Lung (tissue), 12 donors: ENCODE data around the gene SLC26A6. TPM values are rescaled to one million over a fixed set of nuclear protein-coding genes. Genes with fewer than 3 reads are reported as not detected.

ENCODE experiments used
- ATAC-seq: fragments of 200-7000 bp; cut with Tn5 transposase; one replicate; pipeline ENCODE4 v1.9.1; 2020; ENCODE audit warnings: moderate number of reproducible peaks; ENCODE audit not compliant: insufficient read depth, low FRiP score
- DNase-seq, 3 donors: peaks; one replicate each; pipeline ENCODE4 v3.0.0-alpha.2; 2013 to 2017
- H3K27ac ChIP-seq, 2 donors: one replicate each; pipeline ENCODE4 v1.5.1; 2013; ENCODE audit warnings: mild to moderate bottlenecking in 2 of 2, moderate library complexity in 2 of 2, control low read depth in 1 of 2, inconsistent platforms in 1 of 2, low read depth in 1 of 2, low read length in 1 of 2
- H3K27me3 ChIP-seq, 3 donors: one replicate each; pipeline ENCODE4 v1.5.1; 2013; ENCODE audit warnings: low read length in 2 of 3; ENCODE audit not compliant: control insufficient read depth in 3 of 3, insufficient read depth in 3 of 3
- H3K36me3 ChIP-seq, 4 donors: one replicate each; pipeline ENCODE4 v1.5.1; 2013; ENCODE audit warnings: low read length in 4 of 4, mild to moderate bottlenecking in 1 of 4, moderate library complexity in 1 of 4; ENCODE audit not compliant: control insufficient read depth in 4 of 4, insufficient read depth in 4 of 4
- H3K4me1 ChIP-seq, 5 donors: one replicate each; pipeline ENCODE4 v1.5.1; 2013; ENCODE audit warnings: low read length in 5 of 5, mild to moderate bottlenecking in 2 of 5, moderate library complexity in 1 of 5; ENCODE audit not compliant: control insufficient read depth in 5 of 5, insufficient read depth in 5 of 5
- H3K4me3 ChIP-seq: one replicate; pipeline ENCODE4 v1.5.1; 2013; ENCODE audit warnings: mild to moderate bottlenecking, control low read depth, moderate library complexity
- H3K9ac ChIP-seq, 2 donors: one replicate each; pipeline ENCODE4 v1.5.1; 2013; ENCODE audit warnings: low read length in 2 of 2, control low read depth in 1 of 2; ENCODE audit not compliant: insufficient read depth in 1 of 2
- H3K9me3 ChIP-seq, 4 donors: one replicate each; pipeline ENCODE4 v1.5.1; 2013; ENCODE audit warnings: low read length in 3 of 4, mild to moderate bottlenecking in 1 of 4, moderate library complexity in 1 of 4; ENCODE audit not compliant: control insufficient read depth in 4 of 4, insufficient read depth in 3 of 4
- WGBS, 2 donors: extraction: QIAGEN DNeasy Blood & Tissue Kit; methylation state at CpG; one replicate each; pipeline ENCODE4 v1.1.7; 2013; 5-methylcytosine and 5-hydroxymethylcytosine counted together
- polyA plus RNA-seq, 2 donors: library from polyadenylated mRNA; stranded (reverse); fragments of 200-250 nt; gene quantifications; one replicate each; pipeline ENCODE4 v1.2.1, GENCODE V29; 2013
- total RNA-seq, 2 donors: library from RNA; depleted of rRNA in 1 of 2; stranded (reverse); fragments of >200 nt in 1 of 2; gene quantifications; one replicate each; pipeline ENCODE4 v1.2.1, GENCODE V29; 2014 to 2021
- TF ChIP-seq, protein P1 (sequence below): IDR thresholded peaks from 2 replicates; pipeline ENCODE4 v1.5.1; 2012; ENCODE audit warnings: mild to moderate bottlenecking; ENCODE audit errors: control extremely low read depth, extremely low read depth
- donor health status: control.
- donor health status: control.
- donor health status: Bipolar disorder and iron deficiency.
- donor health status: healthy.
- donor health status: DM: yes; HTN: yes; CAD: no.

Gene SLC26A6
- total and polyA plus RNA-seq, 4 donors: 14.6 to 24.5 (median 19.6) TPM

DNA sequence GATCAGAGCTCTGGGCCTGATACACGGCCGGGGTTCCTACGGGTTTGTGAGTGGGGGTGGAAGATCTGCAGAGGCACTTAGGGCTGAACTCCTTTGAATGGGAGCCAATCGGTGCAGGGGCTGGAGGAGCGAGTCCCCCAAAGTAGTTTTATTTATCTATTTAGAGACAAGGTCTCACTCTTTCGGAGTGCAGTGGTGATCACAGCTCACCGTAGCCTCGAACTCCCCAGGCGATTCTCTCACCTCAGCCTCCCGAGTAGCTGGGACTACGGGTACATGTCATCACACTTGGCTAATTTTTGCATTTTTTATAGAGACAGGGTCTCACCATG is 29.0 kb upstream of the SLC26A6 start:
- Histone ChIP-seq H3K27me3 (peaks cover 0 to 10% (median 10%) of the 10 kb centered on the region in 3 donors), H3K9me3 (peaks cover 0 to 4% (median 0%) of the 10 kb centered on the region in 4 donors), H3K27ac (no peak overlapping the region), H3K4me3 (no peak overlapping the region), H3K9ac (no peak overlapping the region), H3K36me3 (no peaks in the 10 kb centered on the region), H3K4me1 (peaks cover 0 to 24% (median 0%) of the 10 kb centered on the region in 5 donors)
- TF ChIP-seq, protein P1, sequence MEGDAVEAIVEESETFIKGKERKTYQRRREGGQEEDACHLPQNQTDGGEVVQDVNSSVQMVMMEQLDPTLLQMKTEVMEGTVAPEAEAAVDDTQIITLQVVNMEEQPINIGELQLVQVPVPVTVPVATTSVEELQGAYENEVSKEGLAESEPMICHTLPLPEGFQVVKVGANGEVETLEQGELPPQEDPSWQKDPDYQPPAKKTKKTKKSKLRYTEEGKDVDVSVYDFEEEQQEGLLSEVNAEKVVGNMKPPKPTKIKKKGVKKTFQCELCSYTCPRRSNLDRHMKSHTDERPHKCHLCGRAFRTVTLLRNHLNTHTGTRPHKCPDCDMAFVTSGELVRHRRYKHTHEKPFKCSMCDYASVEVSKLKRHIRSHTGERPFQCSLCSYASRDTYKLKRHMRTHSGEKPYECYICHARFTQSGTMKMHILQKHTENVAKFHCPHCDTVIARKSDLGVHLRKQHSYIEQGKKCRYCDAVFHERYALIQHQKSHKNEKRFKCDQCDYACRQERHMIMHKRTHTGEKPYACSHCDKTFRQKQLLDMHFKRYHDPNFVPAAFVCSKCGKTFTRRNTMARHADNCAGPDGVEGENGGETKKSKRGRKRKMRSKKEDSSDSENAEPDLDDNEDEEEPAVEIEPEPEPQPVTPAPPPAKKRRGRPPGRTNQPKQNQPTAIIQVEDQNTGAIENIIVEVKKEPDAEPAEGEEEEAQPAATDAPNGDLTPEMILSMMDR: no peak
- no peak for DNase-seq
- no peak for ATAC-seq
- 63 to 65% methylated on average over 11 of the region's 11 CpGs for WGBS, 2 donors

DNA sequence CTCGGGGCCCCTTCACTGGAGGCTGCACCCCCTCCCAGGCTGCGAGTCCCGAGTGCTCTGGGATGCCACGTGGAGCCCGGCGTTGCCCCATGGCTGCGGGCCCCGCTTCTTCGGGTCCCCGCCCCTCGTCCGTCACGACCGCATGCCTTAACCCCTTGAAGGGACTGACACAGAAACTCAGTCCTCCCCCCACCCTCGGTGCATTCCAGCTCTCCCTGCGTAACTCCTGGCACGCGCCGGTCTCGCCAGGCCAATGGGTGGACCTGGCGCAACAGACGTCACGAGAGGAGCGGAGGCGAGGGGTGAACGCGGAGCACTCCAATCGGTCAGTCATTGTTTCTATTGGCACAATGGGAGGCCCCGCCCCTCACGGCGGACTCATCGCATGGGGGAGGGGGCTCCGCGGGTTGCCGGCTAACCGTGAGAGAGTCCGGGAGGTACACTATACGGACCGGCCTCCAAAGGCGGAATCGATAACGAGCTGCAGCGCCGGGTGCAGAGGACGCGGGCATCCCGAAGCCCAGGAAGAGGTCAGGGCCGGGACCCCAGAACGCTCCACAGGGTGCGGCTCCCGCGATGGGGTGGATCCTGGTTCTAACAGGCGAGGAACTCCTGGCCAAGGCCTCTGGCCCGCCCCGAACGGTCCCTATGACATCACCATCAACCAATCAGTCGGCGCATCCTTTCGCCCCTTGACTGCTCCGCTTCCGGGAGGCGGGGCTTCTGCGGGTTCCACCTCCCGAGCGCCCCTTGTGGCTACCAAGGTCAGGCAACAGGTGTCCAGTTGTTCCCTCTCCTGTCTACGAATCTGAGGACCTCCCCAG is 28.4 kb upstream of the SLC26A6 start:
- Histone ChIP-seq H3K4me3 (peak overlapping the region; percentile 22), H3K27me3 (peaks cover 0 to 10% (median 10%) of the 10 kb centered on the region in 3 donors), H3K9ac (peak overlapping the region in 1 of 2 donors; percentile 21), H3K4me1 (peaks cover 0 to 24% (median 0%) of the 10 kb centered on the region in 5 donors), H3K27ac (peak overlapping the region in 1 of 2 donors; percentile 24), H3K9me3 (peaks cover 0 to 4% (median 0%) of the 10 kb centered on the region in 4 donors), H3K36me3 (no peaks in the 10 kb centered on the region)
- WGBS, 2 donors: 0 to 2% methylated on average over 64 to 66 of the region's 66 CpGs
- ATAC-seq (peak; percentile 78), DNase-seq (peak; percentile 79 to 91 (median 86))
- TF ChIP-seq, protein P1: peak; percentile 14

DNA sequence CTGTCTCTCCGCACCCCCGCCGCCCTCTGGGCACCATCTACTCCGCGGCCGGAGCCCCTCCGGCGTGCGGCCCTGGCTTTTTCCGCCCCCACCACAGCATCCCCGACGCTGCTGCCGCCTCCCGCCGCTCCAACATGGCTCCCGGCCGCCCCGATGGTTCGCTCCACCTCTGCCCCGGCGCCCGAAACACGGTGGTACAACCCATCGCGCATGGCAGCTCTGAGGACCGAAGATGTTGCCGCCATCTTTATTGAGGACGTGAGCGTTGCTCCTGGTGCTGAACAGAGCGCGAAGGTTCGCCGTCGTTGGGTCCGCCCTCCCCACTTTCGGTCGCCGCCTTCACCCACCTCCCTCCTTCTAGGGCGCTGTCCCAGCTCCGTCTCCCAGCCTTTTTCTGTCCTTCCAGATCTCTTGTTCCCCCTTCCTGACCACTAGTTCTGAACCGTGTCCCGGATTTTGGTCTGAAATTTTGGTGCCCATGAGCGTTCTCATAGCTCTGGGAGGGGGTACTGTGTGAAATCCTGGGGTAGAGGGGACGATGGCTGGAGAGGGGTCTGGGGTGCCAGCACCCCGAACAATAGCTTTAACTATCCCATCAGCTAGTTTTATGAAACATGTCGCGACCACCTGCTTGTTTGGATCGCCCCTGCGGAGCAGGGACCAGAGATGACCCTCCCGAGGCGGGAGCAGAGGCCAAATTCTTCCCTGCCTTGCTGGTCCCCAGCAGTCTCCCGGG is 27.7 kb upstream of the SLC26A6 start, which contains the start of gene CELSR3:
Gene CELSR3, minus strand, starts transcription at position 134 of the 736 bp plus-strand sequence. CDS start 252 bp downstream, outside the sequence.
- TF ChIP-seq, protein P1: no peak
- no peaks in the 10 kb centered on the region for H3K36me3 ChIP-seq
- ATAC-seq (no peak), DNase-seq (peak; percentile 46 to 68 (median 67))
- 2 to 3% methylated on average over 44 to 52 of the region's 52 CpGs for WGBS, 2 donors
- H3K9me3 ChIP-seq: peaks cover 0 to 4% (median 0%) of the 10 kb centered on the region in 4 donors
- H3K27me3 ChIP-seq: peaks cover 0 to 16% (median 10%) of the 10 kb centered on the region in 3 donors
- H3K9ac ChIP-seq: peak within 1 kb of the TSS; percentile 21 to 23
- H3K4me1 ChIP-seq: peaks cover 0 to 24% (median 0%) of the 10 kb centered on the region in 5 donors
- peak within 1 kb of the TSS; percentile 2 for H3K4me3 ChIP-seq
- H3K27ac ChIP-seq: peak within 1 kb of the TSS in 1 of 2 donors; percentile 24
